ENCODE measurements around the gene NOS1AP.

- no peak for TF ChIP-seq POLR2A (IDR thresholded peaks at IDR 0.05; ENCODE audit: low read depth)
- TF ChIP-seq CTCF (IDR thresholded peaks at IDR 0.05): no peak
- no peak for TF ChIP-seq POLR2AphosphoS5 (IDR thresholded peaks at IDR 0.05)
These were observed 6.4 kb downstream of the NOS1AP start for GRCh38 chr1:162075862-162076261.

Data from esophagus muscularis mucosa (tissue), 3 donors.